ENCODE measurements around the gene THBS4. TPM values are rescaled to one million over a fixed set of nuclear protein-coding genes. Genes with fewer than 3 reads are reported as not detected.
A peak's percentile ranks its signal among the peaks of the same experiment; 100 is the strongest.

Gene THBS4
- polyA plus RNA-seq, 1 of the 3 experiments (the other 2 are of a cell fraction), result 1.1 TPM

DNA sequence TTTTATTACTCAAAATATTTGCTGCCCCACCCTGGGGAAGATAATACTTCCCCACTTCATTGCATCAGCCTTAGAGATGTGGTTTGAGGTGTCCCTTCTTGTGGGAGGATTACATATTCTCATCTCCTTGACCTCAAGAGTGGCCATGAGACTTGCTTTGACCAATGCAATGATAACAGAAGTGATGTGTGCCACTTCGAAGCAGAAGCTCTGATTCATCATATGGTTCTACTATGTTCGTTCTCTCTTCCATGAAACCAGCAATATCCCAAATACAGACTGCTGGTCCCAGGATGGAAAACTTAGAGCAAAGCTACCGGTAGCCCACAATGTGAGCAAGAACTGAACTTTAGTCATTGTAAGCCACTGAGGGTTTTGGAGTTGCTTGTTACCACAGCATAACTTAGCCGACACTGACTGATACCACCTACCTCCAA, 92.0 kb downstream of the THBS4 start (continued):
- TF ChIP-seq GABPA (IDR thresholded peaks at IDR 0.05; ENCODE audit: low read depth) (no peak), TCF12 (IDR thresholded peaks at IDR 0.05) (no peak)

DNA sequence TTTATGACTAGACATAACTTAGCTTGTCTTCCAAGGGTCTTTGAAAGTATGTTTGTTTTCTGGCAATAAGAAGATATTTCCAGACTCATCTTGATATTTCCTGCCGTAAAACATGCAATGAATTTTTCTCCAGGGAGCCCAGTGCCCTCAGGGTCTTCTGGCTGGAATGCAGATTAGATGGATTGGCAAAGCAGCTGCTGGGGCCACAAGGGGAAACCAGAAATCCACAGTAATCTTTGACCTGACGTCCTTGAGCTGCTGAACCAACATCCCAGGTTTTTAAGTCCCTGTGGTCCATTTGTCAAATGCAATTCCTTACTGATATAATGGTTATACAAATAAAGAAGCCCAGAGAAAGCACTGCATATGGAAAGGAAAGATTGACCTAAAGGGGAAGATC, 93.0 kb downstream of the THBS4 start:
- ChIA-PET POLR2A (no interaction called here), CTCF (interaction anchor here (1.4 kb wide), 2 partner anchors 43 to 129 kb away, joined by 3 to 4 read pairs; no protein-coding TSS in a partner anchor)
- peaks cover 0 to 4% of the 10 kb centered on the region in 2 experiments for H3K4me1 ChIP-seq (ENCODE audit: control insufficient read depth in 1 of 2, insufficient read depth in 2 of 2, low read depth in 1 of 2, low read length in 1 of 2)
- H3K4me3 ChIP-seq (ENCODE audit: low read depth in 2 of 2, low read length in 1 of 2), result no peak overlapping the region
- DNase-seq, result peak; percentile 36
- no peaks in the 10 kb centered on the region for H3K79me2 ChIP-seq (ENCODE audit: insufficient read depth)
- no peaks in the 10 kb centered on the region for H3K36me3 ChIP-seq (replicated peaks in 1 of 2; ENCODE audit: control insufficient read depth in 1 of 2, insufficient read depth in 2 of 2, low read length in 1 of 2)
- H2AFZ ChIP-seq (ENCODE audit: low read depth), result no peak overlapping the region
- H3K9me3 ChIP-seq, result no peaks in the 10 kb centered on the region; the same call in 1 of the 2 replicates
- no peak overlapping the region for H3K9ac ChIP-seq
- TF ChIP-seq RCOR1 (IDR thresholded peaks at IDR 0.05; ENCODE audit: low read length) (0 out of 2 replicates have a peak, but pooled peaks have one; percentile 30), MEF2A (IDR thresholded peaks at IDR 0.05; ENCODE audit: borderline replicate concordance, low read depth) (no peak), EP300 (IDR thresholded peaks at IDR 0.05; ENCODE audit: borderline replicate concordance in 1 of 2, low read depth in 1 of 2, low read length in 1 of 2) (0 out of 4 replicates have a peak, but pooled peaks of 1 of the 2 experiments have one; percentile 42)
- 31% methylated on average over 2 of the region's 2 CpGs for WGBS (ENCODE audit: low lambda C conversion rate)
- H3K27ac ChIP-seq (ENCODE audit: low read depth in 2 of 2, low read length in 1 of 2), result no peak overlapping the region
- no peak overlapping the region for H3K4me2 ChIP-seq
- H4K20me1 ChIP-seq (ENCODE audit: insufficient read depth), result no peaks in the 10 kb centered on the region
- peaks cover 4% of the 10 kb centered on the region for H3F3A ChIP-seq (replicated peaks; ENCODE audit: insufficient read depth)
- H3K27me3 ChIP-seq (ENCODE audit: insufficient read depth), result no peaks in the 10 kb centered on the region
- H3K9me2 ChIP-seq, result no peaks in the 10 kb centered on the region

DNA sequence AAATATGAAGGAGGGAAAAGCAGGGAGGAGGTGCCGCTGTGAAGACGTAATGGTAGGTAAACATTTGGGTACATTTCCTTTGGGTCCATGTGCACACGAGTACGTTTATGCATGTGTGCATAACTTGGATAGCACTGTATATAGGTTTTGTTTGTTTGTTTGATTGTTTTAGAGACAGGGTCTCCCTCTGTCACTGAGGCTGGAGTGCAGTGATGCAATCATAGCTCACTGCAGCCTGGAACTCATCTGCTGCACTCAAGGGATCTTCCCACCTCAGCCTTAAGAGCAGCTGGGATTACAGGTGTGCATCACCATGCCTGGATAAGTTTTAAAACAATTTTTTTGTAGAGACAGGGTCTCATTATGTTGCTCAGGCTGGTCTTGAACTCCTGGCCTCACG, 94.0 kb downstream of the THBS4 start:
- no peaks in the 10 kb centered on the region for H3K79me2 ChIP-seq (ENCODE audit: insufficient read depth)
- H3K9me2 ChIP-seq, result no peaks in the 10 kb centered on the region
- no peak overlapping the region for H3K27ac ChIP-seq (ENCODE audit: low read depth in 2 of 2, low read length in 1 of 2)
- ChIA-PET CTCF (interaction anchor here (0.7 kb wide), 1 partner anchor 155 kb away, joined by 3 read pairs; no protein-coding TSS in a partner anchor), POLR2A (no interaction called here)
- no peak overlapping the region for H3K4me3 ChIP-seq (ENCODE audit: low read depth in 2 of 2, low read length in 1 of 2)
- H3K9me3 ChIP-seq, result no peaks in the 10 kb centered on the region; the same call in 1 of the 2 replicates
- H2AFZ ChIP-seq (ENCODE audit: low read depth), result no peak overlapping the region
- no peaks in the 10 kb centered on the region for H3K36me3 ChIP-seq (replicated peaks in 1 of 2; ENCODE audit: control insufficient read depth in 1 of 2, insufficient read depth in 2 of 2, low read length in 1 of 2)
- TF ChIP-seq ELF1 (IDR thresholded peaks at IDR 0.05) (no peak), GABPA (IDR thresholded peaks at IDR 0.05; ENCODE audit: low read depth) (no peak), FOXM1 (IDR thresholded peaks at IDR 0.05; ENCODE audit: low read depth) (no peak), RFX5 (IDR thresholded peaks at IDR 0.05; ENCODE audit: low read length) (no peak)
- TF ChIP-seq, protein P1, sequence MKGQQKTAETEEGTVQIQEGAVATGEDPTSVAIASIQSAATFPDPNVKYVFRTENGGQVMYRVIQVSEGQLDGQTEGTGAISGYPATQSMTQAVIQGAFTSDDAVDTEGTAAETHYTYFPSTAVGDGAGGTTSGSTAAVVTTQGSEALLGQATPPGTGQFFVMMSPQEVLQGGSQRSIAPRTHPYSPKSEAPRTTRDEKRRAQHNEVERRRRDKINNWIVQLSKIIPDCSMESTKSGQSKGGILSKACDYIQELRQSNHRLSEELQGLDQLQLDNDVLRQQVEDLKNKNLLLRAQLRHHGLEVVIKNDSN (IDR thresholded peaks at IDR 0.05; ENCODE audit: borderline replicate concordance, low read depth), result no peak
- H3F3A ChIP-seq (replicated peaks; ENCODE audit: insufficient read depth), result peaks cover 4% of the 10 kb centered on the region
- 86% methylated on average over 5 of the region's 5 CpGs for WGBS (ENCODE audit: low lambda C conversion rate)
- no peak overlapping the region for H3K4me2 ChIP-seq
- H3K27me3 ChIP-seq (ENCODE audit: insufficient read depth), result no peaks in the 10 kb centered on the region
- no peak for DNase-seq
- no peak overlapping the region for H3K9ac ChIP-seq
- no peaks in the 10 kb centered on the region for H4K20me1 ChIP-seq (ENCODE audit: insufficient read depth)
- peaks cover 0 to 4% of the 10 kb centered on the region in 2 experiments for H3K4me1 ChIP-seq (ENCODE audit: control insufficient read depth in 1 of 2, insufficient read depth in 2 of 2, low read depth in 1 of 2, low read length in 1 of 2)

Small RNA genes within 50 kb of the gene (small RNA-seq; reads per million reads assigned to genes)
- gene TRMT112P2, result 0 reads per million in 7 experiments

Other genes starting within 250 kb of the THBS4 start
- 6.8 and 9.8 TPM in 2 replicates for gene MTX3, start 44.1 kb upstream of the THBS4 start, polyA plus RNA-seq (2012; rRNA removed)
- 4.5 and 7.4 TPM in 2 replicates for gene SERINC5, start 220.7 kb downstream of the THBS4 start, polyA plus RNA-seq (2012; rRNA removed)

Measured in SK-N-SH (cell line).